GM10248 (cell line): ENCODE data around the gene MBD6.
A peak's percentile ranks its signal among the peaks of the same experiment; 100 is the strongest.

Experiments used
- CTCF ChIA-PET: fragments of 300-600 bp; sonication (Branson Sonifier 250); formaldehyde crosslinking; extraction: SDS; loops from one replicate; lab custom pipeline; 2021; ENCODE audit warnings: antibody characterized with exemption; lab: Yijun Ruan, JAX
- POLR2A ChIA-PET: fragments of 350-650 bp; sonication (Branson Sonifier 250); formaldehyde crosslinking; extraction: SDS; loops from one replicate; lab custom pipeline; 2020; ENCODE audit warnings: antibody characterized with exemption; lab: Yijun Ruan, JAX
- DNase-seq: peaks from one replicate; pipeline ENCODE4 v3.0.0; 2012; ENCODE audit errors: extremely low spot score
- TF ChIP-seq, protein P1 (sequence below): IDR thresholded peaks from 2 replicates; pipeline ENCODE4 v1.5.1; 2012; ENCODE audit warnings: mild to moderate bottlenecking, low read depth; ENCODE audit errors: extremely low read depth, missing control alignments, control extremely low read depth

Gene MBD6

GRCh38 chr12:57479376-57480115, 43.1 kb upstream of the MBD6 start, which contains the start of gene ARHGAP9:
TSS of gene ARHGAP9 (minus strand) at chr12:57479866. CDS start at chr12:57479406, 460 bp downstream.
- DNase-seq = peak; percentile 69
- CTCF ChIA-PET = interaction anchor here (1.7 to 11.0 kb wide), 4 partner anchors 17 to 172 kb away, joined by 4 to 171 read pairs (median 39); partner anchors contain the start of genes B4GALNT1, GLI1 and INHBE
- POLR2A ChIA-PET = interaction anchor here (0.5 to 2.1 kb wide), 5 partner anchors 15 to 1146 kb away, joined by 3 to 5 read pairs (median 5); partner anchors contain the start of genes DDIT3, GLI1 and PAN2
- TF ChIP-seq, protein P1, sequence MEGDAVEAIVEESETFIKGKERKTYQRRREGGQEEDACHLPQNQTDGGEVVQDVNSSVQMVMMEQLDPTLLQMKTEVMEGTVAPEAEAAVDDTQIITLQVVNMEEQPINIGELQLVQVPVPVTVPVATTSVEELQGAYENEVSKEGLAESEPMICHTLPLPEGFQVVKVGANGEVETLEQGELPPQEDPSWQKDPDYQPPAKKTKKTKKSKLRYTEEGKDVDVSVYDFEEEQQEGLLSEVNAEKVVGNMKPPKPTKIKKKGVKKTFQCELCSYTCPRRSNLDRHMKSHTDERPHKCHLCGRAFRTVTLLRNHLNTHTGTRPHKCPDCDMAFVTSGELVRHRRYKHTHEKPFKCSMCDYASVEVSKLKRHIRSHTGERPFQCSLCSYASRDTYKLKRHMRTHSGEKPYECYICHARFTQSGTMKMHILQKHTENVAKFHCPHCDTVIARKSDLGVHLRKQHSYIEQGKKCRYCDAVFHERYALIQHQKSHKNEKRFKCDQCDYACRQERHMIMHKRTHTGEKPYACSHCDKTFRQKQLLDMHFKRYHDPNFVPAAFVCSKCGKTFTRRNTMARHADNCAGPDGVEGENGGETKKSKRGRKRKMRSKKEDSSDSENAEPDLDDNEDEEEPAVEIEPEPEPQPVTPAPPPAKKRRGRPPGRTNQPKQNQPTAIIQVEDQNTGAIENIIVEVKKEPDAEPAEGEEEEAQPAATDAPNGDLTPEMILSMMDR = no peak

DNA sequence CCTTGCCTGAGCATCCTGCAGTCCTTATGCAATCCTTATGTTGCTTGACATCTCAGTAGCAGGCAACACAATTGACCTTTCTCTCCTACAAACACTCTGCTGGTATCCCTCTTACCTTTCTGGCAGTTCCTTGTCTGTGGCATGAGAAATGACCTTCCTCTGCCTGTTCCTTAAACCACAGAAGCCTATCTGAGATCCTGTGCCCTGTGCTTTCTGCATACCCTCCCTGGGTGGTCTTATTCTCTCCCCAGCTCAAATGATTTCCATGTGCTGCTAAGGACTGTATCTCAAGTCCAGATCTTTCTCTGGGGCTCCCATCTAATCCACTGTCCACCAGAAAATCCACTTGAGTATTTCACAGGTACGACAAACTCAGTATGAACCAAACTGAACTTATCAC, 41.0 kb upstream of the MBD6 start:
- ChIA-PET CTCF (interaction anchor here (10.6 to 11.0 kb wide), 2 partner anchors 19 to 28 kb away, joined by 72 to 171 read pairs; partner anchors contain the start of genes GLI1 and INHBE), POLR2A (no interaction called here)
- TF ChIP-seq, protein P1 = no peak
- DNase-seq = no peak

- TF ChIP-seq, protein P1 = no peak
- ChIA-PET CTCF (interaction anchor here (10.6 to 11.0 kb wide), 2 partner anchors 21 to 29 kb away, joined by 72 to 171 read pairs; partner anchors contain the start of genes GLI1 and INHBE), POLR2A (interaction anchor here (0.6 kb wide), 1 partner anchor 10 kb away, joined by 3 read pairs; no protein-coding TSS in a partner anchor)
- DNase-seq = no peak
These were observed 39.2 kb upstream of the MBD6 start for GRCh38 chr12:57483466-57483865.

DNA sequence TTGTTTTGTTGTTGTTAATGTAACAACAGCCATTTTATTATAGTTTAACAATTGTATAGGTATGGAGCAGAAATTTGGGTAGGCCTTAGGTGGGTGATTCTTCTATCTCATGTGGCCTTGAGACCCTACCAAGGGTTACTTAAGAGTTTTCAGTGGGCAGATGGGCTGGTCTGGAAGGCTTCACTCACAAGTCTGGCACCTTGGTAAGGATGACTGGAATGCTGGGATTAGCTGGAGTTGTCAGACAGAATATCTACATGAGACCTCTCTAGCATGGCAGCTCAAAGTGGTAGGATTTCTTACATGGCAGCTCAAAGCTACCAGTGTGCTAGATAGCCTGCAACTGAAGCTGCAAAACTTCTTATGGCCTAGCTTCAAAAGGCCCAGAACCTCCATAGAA, 36.9 kb upstream of the MBD6 start:
- POLR2A ChIA-PET = no interaction called here
- CTCF ChIA-PET = interaction anchor here (0.9 to 2.3 kb wide), 5 partner anchors 20 to 98 kb away, joined by 3 to 9 read pairs (median 5); partner anchors contain the start of gene GLI1
- TF ChIP-seq, protein P1 = no peak
- no peak for DNase-seq

DNA sequence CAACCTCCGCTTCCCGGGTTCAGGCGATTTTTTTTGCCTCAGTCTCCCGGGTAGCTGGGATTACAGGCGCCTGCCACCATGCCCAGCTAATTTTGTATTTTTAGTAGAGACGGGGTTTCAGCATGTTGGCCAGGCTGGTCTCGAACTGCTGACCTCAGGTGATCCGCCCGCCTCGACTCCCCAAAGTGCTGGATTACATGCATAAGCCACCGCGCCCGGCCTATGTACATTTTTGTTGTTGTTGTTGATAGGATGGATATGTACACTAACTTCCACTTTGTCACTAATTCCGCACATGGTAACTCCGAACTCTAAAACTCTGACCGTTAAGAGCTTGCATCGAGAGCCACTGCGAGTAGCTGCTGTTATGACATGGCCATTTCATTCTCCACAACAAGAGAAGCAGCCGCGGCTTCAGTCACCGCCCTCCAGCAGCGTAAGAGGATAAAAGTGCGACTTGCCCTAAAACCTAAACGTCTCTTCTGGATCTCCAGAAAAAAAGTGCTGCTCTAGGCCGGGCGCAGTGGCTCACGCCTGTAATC, 35.5 kb upstream of the MBD6 start:
- TF ChIP-seq, protein P1 = no peak
- ChIA-PET CTCF (interaction anchor here (0.9 to 2.3 kb wide), 6 partner anchors 10 to 274 kb away, joined by 3 to 9 read pairs (median 3); no protein-coding TSS in a partner anchor), POLR2A (no interaction called here)
- no peak for DNase-seq

DNA sequence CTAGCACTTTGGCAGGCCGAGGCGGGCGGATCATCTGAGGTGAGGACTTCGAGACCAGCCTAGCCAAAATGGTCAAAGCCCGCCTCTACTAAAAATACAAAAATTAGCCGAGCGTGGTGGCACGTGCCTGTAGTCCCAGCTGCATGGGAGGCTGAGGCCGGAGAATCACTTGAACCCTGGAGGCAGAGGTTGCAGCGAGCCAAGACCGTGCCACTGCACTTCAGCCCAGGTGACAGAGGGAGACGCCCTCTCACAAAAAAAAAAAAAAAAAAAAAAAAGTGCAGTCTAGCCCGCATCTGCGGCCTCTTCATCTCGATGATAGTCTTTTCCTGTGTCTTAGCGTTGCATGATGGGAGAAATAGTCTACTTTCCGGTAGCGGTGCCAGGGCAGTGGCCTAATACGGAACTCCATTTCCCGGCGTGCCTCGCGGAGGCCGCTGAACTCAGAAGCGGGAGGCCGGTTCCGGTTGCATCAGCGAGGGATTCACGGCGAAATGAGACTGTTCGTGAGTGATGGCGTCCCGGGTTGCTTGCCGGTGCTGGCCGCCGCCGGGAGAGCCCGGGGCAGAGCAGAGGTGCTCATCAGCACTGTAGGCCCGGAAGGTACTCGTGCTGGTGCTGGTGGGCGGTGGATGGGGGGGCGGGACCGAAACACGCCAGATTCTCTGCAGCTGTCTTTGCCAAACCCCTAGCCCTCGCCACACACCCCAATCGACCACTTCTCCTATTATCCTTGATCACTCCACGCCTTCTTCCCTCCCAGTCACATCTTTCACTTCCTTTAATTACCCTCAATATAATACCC, 34.8 kb upstream of the MBD6 start, which contains the start of gene MARS1:
Gene MARS1, plus strand, starts transcription at position 472 of the 805 bp plus-strand sequence. Its CDS starts 23 bp downstream, at position 495.
- ChIA-PET CTCF (interaction anchor here (0.9 to 2.3 kb wide), 6 partner anchors 11 to 275 kb away, joined by 3 to 5 read pairs (median 3); no protein-coding TSS in a partner anchor), POLR2A (interaction anchor here (0.6 kb wide), 2 partner anchors 274 to 352 kb away, joined by 3 to 5 read pairs; no protein-coding TSS in a partner anchor)
- TF ChIP-seq, protein P1 = no peak
- DNase-seq = peak; percentile 94
